GM21619 (cell line): ENCODE measurements around the gene PIK3R2.
"Not testable (repeated sequence)": the region's sequence is repeated elsewhere in the genome, so short reads cannot be mapped to it uniquely, and the experiment has no call there.

ENCODE experiments used
- ATAC-seq: cut with Tn5 transposase; IDR thresholded peaks from one replicate; pipeline ENCODE4 v1.9.1; 2021; ENCODE audit not compliant: unreplicated experiment

PIK3R2 gene

DNA sequence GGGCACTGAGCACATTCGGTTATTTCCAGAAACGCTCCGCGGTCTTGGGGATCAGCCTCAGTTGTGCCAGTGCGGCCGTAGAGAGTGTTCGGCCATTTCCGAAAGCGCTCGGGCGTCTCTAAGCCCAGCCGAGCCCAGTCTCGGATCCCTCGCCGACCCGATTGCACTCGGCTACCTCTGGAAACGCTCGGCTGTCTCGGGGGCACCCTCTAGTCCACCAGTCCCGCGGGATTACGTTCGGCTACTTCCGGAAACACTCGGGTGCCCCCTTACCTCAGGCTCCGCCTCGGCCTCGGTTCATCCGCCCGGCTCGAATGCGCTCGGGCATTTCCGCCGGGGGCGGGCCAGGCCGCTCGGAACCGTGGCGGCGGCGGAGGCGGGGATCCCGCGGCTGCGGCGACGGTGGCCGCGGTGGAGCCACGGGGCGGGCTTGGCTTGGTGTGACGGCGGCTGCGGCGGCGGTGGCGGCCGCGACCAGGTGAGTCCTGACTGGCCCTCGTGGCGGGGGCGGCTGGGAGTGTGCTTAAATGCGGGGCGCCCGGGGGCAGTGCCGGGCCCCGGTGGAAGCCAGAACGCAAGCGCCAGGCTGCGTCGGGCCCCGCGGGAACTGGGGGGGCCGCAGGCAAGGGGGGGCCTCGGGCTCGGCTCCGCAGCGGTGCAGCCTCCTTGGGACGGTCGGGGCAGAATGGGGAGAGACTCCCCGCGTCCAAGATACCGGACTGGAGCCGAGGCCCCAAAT lies at the start of gene PIK3R2:
TSS of gene PIK3R2 (plus strand) at position 347 of the 739 bp plus-strand sequence. CDS start 2,717 bp downstream, outside the sequence.
- ATAC-seq = peak; percentile 63

DNA sequence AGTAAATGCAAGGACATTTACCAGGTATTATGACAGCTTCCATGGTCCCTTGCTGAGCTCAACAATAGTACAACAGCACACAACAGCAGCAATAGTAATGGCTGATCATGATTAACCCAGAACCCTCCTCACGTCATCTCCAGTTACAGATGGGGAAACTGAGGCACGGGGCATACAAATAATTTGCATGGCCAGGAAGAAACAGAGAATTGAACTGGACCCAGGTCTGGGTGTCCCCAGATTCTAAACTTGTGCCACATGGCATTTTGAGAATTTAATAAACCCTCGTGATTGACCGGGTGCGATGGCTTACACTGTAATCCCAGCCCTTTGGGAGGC lies 48.2 kb upstream of the PIK3R2 start:
- no peak for ATAC-seq

- ATAC-seq = not testable (repeated sequence)
These were observed 47.7 kb upstream of the PIK3R2 start for GRCh38 chr19:18105259-18105658.

DNA sequence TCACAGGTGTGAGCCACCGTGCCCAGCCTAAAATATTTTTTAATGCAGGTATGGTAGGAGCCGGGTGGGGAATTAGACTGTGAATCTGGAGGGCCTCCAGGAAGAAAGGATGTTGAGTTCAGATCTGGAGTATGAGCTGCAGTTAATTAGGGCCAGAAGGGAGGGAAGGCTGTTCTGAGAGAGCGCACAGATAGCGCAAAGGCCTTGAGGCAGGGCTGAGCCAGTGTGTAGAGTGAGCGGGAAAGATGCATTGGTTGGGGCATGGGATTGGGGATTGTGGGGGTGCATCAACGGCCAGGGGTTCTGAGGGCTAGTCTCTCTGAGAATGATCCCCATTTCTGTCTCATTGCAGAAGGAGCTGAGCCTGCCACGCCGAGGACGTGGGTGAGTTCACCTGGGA lies 45.7 kb upstream of the PIK3R2 start:
- ATAC-seq = no peak

DNA sequence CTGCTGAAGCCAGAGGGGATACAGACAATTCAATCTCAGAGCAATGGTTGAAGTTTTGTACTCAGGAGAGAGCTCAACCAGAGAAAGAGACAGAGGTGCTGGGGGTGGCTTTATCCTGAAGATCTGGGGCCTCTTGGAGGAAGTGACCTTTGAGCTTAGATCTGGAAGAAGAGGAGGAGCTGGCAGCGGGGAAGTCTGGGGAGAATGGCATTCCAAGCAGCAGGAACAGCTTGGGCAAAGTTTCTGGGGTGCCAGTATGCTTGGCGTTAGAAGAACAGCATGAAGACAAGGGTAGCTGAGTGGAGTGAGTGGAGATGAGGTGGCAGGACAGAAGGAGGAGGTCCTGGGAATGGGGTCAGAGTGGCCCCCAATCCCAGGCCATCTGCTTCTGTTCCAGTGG lies 44.1 kb upstream of the PIK3R2 start:
- no peak for ATAC-seq

DNA sequence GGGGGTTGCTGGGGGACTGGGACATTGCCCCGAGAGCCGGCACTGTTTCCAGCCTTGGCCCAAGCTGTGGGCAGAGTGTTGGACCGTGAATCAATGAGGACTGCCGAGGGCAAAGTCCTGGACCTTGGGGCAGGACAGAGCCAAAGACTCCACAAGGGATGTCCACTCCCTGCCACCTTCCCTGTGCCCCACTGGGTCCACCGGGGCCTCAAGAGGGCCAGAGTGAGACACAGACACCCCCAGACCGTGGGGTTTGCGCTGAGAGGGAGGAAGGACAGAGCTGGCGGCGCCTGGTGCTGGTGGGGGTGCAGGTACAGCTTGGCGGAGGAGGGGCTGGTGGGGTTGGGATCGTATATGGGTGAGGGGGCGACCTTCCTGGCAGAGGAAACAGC lies 43.6 kb upstream of the PIK3R2 start:
- ATAC-seq = no peak

DNA sequence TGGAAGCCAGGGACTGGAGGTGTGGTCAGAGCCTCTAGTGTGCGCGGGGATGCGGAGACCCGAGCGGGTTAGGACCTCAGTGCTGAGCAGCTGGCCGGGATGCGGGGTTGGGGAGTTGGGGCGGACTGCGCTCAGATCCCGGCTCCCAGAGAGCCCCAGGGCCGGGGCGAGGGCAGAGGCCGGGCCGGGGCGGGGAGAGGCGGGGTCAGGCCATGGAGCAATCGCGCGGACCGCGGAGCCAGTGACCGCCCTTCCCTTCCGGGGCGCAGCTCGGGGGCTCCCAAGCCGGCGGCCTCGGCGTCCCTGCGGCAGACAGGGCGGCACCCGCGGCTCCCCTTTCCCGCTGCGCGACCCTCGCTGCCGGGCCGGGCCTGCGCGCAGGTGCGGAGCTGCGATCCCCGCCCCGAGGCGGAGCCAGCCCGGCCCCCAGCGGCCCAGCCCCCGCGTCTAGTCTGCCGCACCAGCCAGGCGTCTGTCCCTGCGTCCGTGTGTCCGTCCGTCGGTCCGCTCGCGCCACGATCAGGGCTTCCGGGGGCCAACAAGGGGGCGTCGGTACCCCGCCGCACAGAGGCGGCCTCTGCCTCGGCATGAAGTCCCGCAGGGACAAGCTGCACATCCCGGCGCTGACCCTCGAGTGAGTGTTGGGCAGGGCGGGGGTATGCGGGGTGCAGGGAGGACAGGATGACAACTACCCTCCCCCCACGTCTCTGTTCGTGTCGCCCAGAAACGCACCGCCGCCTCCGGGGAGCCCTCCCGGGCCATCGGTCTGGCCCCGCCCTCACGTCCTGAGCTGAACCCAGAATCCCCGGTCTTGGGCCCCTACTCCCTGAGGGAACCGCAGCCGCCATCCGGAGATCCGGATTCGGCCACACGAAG lies 43.0 kb upstream of the PIK3R2 start:
- no peak for ATAC-seq

DNA sequence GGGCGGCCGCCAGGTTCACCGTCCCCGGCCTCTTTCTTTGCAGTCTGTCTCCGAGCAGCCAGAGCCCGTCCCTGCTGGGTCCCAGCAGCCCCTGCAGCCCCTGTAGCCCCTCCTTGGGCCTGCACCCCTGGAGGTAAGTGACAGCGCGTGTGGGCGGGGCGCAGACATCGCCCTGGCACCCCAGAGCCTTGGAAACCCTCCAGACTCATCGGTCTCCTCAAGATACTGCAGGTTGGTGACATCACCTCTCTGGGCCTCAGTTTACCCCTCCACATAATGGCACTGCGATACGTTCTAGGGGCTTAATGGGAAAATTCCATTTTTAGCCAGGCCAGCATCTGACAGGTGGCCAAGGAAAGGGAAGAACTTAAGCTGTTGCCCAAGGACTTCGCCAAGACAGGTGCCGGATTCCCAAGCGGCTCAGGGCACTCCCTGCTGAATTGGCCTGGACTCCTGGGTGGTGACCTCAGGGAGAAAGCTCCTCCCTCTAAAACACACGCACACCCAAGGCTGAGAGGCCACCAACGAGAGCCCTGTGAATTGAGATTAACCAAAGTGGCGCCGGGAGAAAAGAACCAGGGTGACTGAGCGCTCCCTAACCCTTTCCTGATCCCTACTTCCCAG lies 42.2 kb upstream of the PIK3R2 start:
- no peak for ATAC-seq

DNA sequence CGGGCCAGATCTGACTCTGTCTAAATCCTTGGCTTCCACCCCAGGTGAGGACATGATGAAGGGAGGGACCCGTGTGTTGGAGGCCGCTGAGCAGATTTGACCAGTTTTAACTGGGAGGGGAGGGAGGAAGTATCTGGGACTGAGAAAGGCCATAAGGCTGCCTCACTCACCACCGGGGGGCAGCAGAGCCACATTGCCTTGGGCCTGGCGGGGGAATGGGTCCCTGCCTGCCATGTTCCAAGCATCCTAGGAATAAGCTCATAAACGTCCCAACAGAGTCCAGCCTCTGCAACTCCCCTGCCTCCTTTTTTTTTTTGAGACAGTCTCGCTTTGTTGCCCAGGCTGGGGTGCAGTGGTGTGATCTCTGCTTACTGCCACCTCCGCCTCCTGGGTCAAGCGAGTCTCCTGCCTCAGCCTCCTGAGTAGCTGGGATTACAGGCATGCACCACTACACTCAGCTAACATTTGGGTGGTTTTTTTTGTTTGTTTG lies 39.9 kb upstream of the PIK3R2 start:
- ATAC-seq = no peak

- ATAC-seq = no peak
These were observed 39.1 kb upstream of the PIK3R2 start for GRCh38 chr19:18113827-18114226.

GRCh38 chr19:18114483-18114882 lies 38.5 kb upstream of the PIK3R2 start:
- ATAC-seq = no peak

DNA sequence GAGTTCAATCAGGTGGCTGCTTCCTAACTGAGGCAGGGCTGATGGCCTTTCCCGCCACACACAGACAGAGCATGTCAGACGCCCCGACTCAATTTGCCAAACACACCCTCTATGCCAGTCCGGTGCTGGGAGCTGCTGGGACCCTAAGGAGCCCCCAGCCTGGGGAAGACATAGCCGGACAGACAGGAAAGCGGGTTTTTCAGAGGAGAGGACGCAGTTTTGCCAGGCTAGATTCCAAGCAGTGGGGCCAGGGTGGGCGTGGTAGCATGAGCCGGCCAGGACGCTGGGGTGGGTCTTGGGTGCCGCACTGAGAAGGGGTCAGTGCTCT lies 35.6 kb upstream of the PIK3R2 start:
- no peak for ATAC-seq

- peak; percentile 78 for ATAC-seq
These were observed 35.1 kb upstream of the PIK3R2 start for GRCh38 chr19:18117692-18118378.

GRCh38 chr19:18118420-18119012 lies 34.4 kb upstream of the PIK3R2 start:
- ATAC-seq = no peak

DNA sequence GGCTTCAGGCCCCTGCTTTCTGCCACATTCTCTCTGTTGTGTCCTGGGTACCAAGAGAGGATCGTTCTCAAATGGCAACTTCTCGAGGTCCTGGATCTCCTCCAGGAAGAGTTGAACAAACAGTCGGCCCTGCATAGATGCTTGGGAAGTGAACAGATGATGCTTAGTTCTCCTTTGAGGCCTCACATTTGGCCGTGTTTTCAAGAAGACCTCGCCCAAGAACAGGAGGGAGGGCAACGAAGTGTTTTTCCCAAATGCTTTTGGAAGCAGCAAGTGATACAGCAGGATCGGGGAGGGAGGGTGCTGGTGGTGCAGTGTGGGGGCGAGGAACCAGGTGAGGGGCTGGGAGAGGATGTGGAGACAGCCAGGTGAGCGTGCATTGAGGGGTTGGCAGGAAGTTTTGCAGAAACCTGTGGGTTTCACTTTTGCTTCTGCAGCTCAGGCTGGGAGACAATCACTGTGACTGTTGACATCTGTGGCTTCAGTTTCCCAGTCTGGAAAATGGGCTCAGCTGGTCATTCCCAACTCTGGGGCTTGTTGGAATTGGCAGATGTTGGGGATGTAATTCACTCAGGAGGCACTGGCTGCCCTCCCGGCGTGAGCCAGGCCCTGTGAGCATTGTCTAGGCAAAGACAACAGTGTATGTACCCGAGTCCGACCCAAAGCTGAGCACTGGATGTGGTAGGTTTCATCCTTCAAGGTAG lies 33.8 kb upstream of the PIK3R2 start:
- ATAC-seq = no peak

DNA sequence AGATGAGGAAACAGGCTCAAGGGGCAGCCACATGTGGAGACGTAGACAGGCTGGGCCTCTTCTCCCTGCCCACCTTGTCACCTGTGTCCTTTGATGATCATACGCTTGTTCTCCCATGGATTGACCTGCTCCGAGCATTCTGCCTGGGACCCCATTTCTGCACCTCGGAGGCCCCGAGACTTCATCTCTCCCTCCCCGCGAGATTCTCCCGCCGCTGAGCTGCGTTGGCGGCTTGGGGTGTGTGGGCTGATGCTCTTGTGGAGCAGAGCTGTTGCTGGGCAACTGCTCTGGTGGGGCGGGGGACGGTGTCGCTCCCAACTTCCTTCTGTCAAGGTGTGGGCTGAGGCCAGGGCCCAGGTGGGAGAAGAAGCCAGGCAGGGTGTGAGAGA lies 33.3 kb upstream of the PIK3R2 start:
- ATAC-seq = no peak

DNA sequence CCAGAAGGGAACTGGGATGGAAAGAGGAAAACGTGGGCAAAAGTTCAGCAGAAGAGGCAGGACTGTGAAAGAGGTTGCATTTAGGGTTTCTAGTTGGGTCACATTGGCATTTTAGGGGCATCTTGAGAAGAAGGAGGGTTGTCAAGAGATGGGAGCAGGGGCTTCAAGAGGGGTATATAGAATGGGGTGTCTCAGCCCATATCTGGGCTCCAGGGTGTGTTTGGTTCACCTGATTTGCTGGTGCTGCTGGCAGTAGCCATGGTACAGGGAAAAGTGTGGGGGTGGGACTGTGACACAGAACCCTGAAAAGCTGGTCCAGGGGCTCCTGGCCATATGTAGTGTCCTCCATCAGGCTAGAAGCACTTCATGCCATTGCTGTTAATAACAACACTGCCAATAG lies 32.8 kb upstream of the PIK3R2 start:
- ATAC-seq = no peak

DNA sequence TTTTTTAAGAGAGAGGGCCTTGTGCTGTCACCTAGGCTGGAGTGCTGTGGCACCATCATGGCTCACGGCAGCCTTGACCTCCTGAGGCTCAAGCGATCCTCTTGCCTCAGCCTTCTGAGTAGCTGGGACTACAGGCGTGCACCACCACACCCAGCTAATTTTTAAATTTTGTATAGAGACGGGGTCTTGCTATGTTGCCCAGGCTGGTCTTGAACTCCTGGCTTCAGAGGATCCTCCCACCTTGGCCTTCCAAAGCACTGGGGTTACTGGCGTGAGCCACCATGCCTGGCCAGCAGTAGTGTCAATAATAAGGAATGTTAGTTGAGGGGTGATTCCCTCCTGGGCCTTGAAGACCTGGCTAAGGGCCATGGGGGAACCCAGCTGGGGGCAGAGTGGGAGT lies 31.8 kb upstream of the PIK3R2 start:
- no peak for ATAC-seq

- ATAC-seq = no peak
These were observed 30.5 kb upstream of the PIK3R2 start for GRCh38 chr19:18122424-18122823.
